Chondrocyte (in vitro differentiated cells): Measurements from ENCODE around the gene HCK. TPM values are rescaled to one million over a fixed set of nuclear protein-coding genes. Genes with fewer than 3 reads are reported as not detected.

Experiments used
- DNase-seq: peaks from one replicate; pipeline ENCODE4 v3.0.0; 2021; ENCODE audit warnings: mixed read lengths, low spot score
- H3K27ac Mint-ChIP-seq: one replicate; pipeline ENCODE4 v1.8.0; 2021; ENCODE audit warnings: mild to moderate bottlenecking, moderate library complexity, mixed read lengths; ENCODE audit not compliant: unreplicated experiment
- H3K27me3 Mint-ChIP-seq: 2 replicates; pipeline ENCODE4 v1.8.0; 2021; ENCODE audit warnings: low read depth, mixed read lengths
- H3K36me3 Mint-ChIP-seq: 2 replicates; pipeline ENCODE4 v1.8.0; 2021; ENCODE audit warnings: low read depth, mixed read lengths
- H3K4me1 Mint-ChIP-seq: 2 replicates; pipeline ENCODE4 v1.8.0; 2021; ENCODE audit warnings: low read depth, mild to moderate bottlenecking, mixed read lengths
- H3K4me3 Mint-ChIP-seq: one replicate; pipeline ENCODE4 v1.8.0; 2021; ENCODE audit warnings: mild to moderate bottlenecking, moderate library complexity, mixed read lengths; ENCODE audit not compliant: unreplicated experiment
- H3K9me3 Mint-ChIP-seq: 2 replicates; pipeline ENCODE4 v1.8.0; 2021; ENCODE audit warnings: low read depth, mixed read lengths
- long read RNA-seq: library from polyadenylated mRNA; stranded (forward); transcript quantifications from one replicate; pipeline ENCODE4 v2.0.0, GENCODE V29; 2021
- total RNA-seq: library from RNA; stranded (reverse); gene quantifications from 3 replicates; pipeline ENCODE4 v1.2.1, GENCODE V29; 2021
- TF ChIP-seq, protein P1 (sequence below): fragments of 200-600 bp; sonication (generic); IDR thresholded peaks from 2 replicates; pipeline ENCODE4 v1.5.0; 2021; ENCODE audit warnings: antibody characterized with exemption, mild to moderate bottlenecking, moderate library complexity

Gene HCK
- total RNA-seq: not detected in 3 replicates
- long read RNA-seq, partial matches to known transcripts: 0 of 1 reads
- long read RNA-seq, other reads (novel, unspliced or antisense): 0 of 1 reads

DNA sequence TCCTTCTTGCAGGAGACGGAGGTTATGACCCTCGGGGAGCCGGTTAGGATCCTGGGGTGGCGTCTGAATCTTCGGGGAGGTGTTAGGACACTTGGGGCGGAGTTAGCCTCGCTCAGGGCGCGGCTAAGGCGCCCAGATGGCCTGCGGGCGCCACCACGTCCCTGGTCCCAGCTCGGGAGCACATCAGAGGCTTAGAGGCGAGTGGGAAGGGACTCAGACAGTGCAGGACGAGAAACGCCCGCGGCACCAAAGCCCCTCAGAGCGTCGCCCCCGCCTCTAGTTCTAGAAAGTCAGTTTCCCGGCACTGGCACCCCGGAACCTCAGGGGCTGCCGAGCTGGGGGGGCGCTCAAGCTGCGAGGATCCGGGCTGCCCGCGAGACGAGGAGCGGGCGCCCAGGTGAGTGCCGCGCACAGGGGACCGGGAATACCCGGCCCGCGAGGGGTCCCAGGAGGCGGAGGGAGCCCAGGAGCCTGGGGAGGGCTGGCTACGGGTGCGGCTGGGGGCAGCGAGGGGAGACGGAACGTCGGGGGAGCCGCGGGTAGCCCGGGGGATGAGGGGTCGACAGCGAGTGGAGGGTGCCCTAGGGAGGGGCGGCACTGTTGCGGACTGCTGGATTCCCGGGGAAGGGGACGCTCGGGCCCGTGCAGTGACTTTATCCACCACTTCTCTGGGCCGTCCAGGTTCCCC lies at the start of gene HCK:
Gene HCK (plus strand): TSS at position 153 of the 688 bp plus-strand sequence.
- Mint-ChIP-seq H3K36me3 (peaks cover 1% of the 10 kb centered on the region), H3K27me3 (peaks cover 70% of the 10 kb centered on the region), H3K27ac (peak within 1 kb of the TSS; percentile 22), H3K9me3 (no peaks in the 10 kb centered on the region), H3K4me3 (peak within 1 kb of the TSS; percentile 53), H3K4me1 (peaks cover 11% of the 10 kb centered on the region)
- TF ChIP-seq, protein P1, sequence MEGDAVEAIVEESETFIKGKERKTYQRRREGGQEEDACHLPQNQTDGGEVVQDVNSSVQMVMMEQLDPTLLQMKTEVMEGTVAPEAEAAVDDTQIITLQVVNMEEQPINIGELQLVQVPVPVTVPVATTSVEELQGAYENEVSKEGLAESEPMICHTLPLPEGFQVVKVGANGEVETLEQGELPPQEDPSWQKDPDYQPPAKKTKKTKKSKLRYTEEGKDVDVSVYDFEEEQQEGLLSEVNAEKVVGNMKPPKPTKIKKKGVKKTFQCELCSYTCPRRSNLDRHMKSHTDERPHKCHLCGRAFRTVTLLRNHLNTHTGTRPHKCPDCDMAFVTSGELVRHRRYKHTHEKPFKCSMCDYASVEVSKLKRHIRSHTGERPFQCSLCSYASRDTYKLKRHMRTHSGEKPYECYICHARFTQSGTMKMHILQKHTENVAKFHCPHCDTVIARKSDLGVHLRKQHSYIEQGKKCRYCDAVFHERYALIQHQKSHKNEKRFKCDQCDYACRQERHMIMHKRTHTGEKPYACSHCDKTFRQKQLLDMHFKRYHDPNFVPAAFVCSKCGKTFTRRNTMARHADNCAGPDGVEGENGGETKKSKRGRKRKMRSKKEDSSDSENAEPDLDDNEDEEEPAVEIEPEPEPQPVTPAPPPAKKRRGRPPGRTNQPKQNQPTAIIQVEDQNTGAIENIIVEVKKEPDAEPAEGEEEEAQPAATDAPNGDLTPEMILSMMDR: no peak
- no peak for DNase-seq

DNA sequence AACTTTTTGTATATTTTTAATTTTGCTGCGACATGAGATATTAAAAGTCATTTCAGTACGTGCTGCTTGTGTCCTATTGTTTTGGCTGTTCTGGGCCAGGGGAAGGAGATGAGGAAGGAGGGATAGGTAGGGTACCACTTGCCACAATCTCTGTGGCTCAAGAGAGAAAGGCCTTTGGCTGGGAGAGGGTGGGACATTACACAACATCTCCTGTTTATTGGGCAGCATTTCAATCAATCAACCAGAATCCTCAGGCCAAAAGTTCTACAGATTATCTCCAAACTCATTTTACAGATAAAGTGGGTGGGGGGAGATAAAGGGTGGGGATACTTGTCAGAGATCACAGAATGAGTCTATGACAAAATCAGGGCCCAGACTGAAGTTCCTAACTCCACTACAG lies 48.7 kb upstream of the HCK start:
- DNase-seq: no peak
- Mint-ChIP-seq H3K27ac (no peak overlapping the region), H3K27me3 (peaks cover 17% of the 10 kb centered on the region), H3K4me1 (peaks cover 11% of the 10 kb centered on the region), H3K9me3 (no peaks in the 10 kb centered on the region), H3K36me3 (peaks cover under 1% of the 10 kb centered on the region), H3K4me3 (no peak overlapping the region)
- TF ChIP-seq, protein P1: no peak

DNA sequence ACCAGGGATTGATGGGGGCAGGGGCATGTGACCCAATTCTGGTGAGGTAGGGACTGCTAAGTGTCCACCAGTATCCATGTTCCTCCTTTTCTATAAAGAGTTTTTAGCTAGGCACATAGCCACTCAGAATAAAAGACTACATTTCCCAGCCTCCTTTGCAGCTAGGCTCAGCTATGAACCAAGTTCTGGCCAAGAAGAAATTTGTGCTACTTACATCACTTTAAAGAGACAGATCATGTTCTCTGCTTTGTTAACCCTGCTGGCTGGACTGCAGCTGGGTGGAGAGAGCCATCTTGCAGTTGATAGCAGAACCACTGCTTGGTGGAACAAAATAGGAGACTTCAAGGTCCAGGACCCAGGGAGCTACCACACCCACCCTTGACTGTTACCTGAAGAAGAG lies 47.1 kb upstream of the HCK start:
- Mint-ChIP-seq H3K27ac (no peak overlapping the region), H3K9me3 (no peaks in the 10 kb centered on the region), H3K4me1 (peaks cover 11% of the 10 kb centered on the region), H3K27me3 (peaks cover 15% of the 10 kb centered on the region), H3K36me3 (no peaks in the 10 kb centered on the region), H3K4me3 (no peak overlapping the region)
- no peak for DNase-seq
- TF ChIP-seq, protein P1: no peak

DNA sequence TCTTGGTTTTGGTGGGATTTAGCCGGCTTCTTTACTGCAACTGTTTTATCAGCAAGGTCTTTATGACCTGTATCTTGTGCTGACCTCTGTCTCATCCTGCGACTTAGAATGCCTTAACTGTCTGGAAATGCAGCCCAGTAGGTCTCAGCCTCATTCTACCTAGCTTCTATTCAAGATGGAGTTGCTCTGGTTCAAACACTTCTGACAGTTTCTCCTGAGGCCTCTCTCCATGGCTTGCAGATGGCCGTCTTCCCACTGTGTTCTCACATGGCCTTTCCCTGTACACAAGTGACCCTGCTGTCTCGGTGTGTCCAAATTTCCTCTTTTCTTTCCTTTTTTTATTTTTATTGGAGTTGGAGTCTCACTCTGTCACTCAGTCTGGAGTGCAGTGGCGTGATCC lies 46.0 kb upstream of the HCK start:
- Mint-ChIP-seq H3K27me3 (peaks cover 16% of the 10 kb centered on the region), H3K36me3 (no peaks in the 10 kb centered on the region), H3K9me3 (no peaks in the 10 kb centered on the region), H3K27ac (no peak overlapping the region), H3K4me1 (peaks cover 11% of the 10 kb centered on the region), H3K4me3 (no peak overlapping the region)
- TF ChIP-seq, protein P1: no peak
- DNase-seq: no peak

DNA sequence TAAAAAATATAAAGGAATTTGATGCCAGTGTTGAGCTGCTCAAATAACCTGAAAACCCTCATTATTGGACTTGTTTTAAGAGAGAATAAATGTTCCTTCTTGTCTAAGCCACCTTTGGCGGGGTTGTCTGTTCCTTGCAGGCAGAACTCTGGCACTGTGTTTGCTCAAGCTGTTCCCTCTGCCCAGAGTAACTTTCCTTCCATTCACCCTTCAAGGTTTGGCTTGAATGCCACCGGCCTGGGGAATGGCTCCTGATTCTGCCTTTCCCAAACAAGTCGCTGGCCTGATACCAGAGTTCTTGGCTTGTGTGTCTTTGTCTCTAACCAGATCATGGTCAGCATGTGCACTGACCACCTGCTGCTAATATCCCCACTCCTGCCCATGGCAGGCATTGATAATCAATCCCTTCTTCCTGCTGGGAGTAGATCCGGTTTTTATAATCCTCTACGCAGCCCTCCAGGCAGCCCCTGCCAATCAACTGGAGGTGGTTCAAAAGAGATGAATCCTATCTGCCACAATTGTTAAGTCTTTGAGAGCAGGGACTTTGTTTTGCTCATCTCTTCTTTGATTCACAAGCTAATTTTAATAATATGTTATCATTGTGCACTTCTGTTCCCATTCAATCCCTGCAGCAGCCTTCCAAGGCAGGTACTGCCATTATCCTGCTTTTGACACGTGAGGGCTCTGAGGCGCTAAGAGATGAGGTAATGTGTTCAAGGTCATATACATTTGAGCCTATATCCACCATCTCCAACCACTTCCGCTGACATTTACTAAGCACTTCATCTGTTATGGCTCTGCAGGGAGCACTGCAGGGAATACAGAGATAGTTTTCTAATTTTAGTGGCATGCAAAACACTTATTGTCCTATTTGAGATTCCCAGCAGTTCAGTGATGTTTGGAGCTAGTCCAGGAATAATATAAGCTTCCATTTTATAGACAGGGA lies 44.9 kb upstream of the HCK start:
- DNase-seq: no peak
- H3K27me3 Mint-ChIP-seq: peaks cover 19% of the 10 kb centered on the region
- no peak overlapping the region for H3K4me3 Mint-ChIP-seq
- TF ChIP-seq, protein P1: no peak
- H3K4me1 Mint-ChIP-seq: peaks cover 11% of the 10 kb centered on the region
- no peak overlapping the region for H3K27ac Mint-ChIP-seq
- H3K9me3 Mint-ChIP-seq: no peaks in the 10 kb centered on the region
- no peaks in the 10 kb centered on the region for H3K36me3 Mint-ChIP-seq
